GM12872 (cell line): ENCODE measurements around the gene MAPK8IP2.

Experiments
- TF ChIP-seq, protein P1 (sequence below): IDR thresholded peaks from 3 replicates; pipeline ENCODE4 v1.5.1; 2011; ENCODE audit warnings: low read depth, mild to moderate bottlenecking, low read length, moderate library complexity; ENCODE audit not compliant: insufficient read depth

The MAPK8IP2 gene

DNA sequence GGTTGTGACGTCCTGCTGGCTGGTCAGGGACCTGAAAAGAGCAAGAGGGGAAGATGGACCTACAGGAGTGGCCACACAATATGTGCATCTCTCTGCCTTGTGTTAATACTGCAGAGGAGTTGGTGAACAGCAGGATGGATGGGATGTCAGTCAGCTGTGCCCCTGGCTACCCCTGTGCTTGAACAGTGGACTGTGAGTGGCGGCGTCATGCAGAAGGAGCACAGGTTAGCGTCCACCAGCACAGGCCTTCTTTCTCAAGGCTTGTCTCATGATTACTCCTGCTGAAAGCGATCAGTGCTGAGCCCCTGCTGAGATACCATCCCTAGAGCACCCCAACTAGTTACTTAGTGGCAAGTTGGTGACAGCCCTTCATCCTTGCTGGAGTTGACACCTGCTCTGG lies 14.2 kb upstream of the MAPK8IP2 start:
- TF ChIP-seq, protein P1, sequence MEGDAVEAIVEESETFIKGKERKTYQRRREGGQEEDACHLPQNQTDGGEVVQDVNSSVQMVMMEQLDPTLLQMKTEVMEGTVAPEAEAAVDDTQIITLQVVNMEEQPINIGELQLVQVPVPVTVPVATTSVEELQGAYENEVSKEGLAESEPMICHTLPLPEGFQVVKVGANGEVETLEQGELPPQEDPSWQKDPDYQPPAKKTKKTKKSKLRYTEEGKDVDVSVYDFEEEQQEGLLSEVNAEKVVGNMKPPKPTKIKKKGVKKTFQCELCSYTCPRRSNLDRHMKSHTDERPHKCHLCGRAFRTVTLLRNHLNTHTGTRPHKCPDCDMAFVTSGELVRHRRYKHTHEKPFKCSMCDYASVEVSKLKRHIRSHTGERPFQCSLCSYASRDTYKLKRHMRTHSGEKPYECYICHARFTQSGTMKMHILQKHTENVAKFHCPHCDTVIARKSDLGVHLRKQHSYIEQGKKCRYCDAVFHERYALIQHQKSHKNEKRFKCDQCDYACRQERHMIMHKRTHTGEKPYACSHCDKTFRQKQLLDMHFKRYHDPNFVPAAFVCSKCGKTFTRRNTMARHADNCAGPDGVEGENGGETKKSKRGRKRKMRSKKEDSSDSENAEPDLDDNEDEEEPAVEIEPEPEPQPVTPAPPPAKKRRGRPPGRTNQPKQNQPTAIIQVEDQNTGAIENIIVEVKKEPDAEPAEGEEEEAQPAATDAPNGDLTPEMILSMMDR: no peak

- TF ChIP-seq, protein P1: no peak
Observed at GRCh38 chr22:50587407-50587806, 13.2 kb upstream of the MAPK8IP2 start.

- TF ChIP-seq, protein P1: no peak
Observed at GRCh38 chr22:50595189-50595588, 5.4 kb upstream of the MAPK8IP2 start.

DNA sequence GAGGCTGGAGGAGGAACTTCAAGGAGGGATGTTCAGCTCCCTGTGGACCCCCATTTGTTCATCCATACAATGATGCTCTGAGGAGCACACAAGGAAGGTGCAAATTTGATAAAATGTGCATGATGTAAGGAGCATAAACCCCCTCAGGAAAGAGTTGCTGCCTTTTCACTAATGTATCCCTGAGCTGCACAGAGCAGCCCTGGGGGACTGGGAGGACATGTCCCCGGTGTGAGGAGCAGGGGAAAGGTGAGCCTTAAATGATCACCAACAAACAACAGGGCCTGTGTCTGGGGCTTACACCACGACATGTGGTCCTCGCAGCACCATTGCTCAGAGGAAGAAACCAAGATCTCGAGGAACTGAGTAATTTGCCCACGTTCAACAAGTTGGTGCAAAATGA lies 3.5 kb upstream of the MAPK8IP2 start:
- TF ChIP-seq, protein P1: no peak

- TF ChIP-seq, protein P1: no peak
Observed at GRCh38 chr22:50599816-50600455, 657 bp upstream of the MAPK8IP2 start.

DNA sequence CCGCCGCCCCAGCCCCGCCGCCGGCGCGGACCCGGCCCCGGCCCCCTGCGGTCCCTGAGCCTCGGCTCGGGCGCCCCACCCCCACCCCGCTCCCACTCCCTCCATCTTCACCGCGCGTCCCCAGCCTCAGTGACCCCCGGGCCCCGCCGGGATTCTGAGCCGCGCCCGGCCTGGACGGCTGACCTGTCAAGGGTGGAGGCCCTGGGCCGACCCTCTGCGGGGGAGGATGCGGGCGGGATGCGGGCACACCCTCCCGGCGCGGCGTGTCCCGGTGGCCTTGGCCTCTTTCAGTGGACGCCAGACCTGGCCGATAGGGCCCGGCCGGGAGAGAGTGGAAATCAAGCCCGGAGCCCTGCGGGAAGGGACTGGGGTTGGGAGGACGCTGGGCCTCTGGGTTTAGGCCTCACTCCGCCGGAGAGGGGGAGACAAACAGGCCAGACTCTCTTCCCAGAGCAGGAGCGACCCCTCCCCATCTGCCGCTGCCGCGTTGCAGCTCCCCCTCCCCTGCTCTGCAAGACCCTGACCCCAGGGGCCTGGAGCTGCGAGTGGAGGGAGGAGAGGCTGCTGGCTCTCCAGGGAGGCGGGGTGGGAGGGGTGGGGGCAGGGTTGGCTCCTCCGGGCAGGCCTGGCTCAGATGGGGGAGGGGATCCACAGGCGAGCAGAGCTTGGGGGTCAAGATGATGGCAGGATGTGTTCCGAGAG lies 525 bp downstream of the MAPK8IP2 start:
- TF ChIP-seq, protein P1: no peak

GRCh38 chr22:50601669-50602337 lies 1.2 kb downstream of the MAPK8IP2 start:
- TF ChIP-seq, protein P1: no peak
